Measurements from ENCODE around the gene SARS1. TPM values are rescaled to one million over a fixed set of nuclear protein-coding genes. Genes with fewer than 3 reads are reported as not detected.

The SARS1 gene
- total RNA-seq, 2 experiments from 2014 or later: 277 to 290 TPM

- no peak for DNase-seq (ENCODE audit: low spot score)
- Histone ChIP-seq H3K27ac (ENCODE audit: low read depth, low read length, poor library complexity, severe bottlenecking) (no peak overlapping the region), H3K9me3 (ENCODE audit: low read length) (no peaks in the 10 kb centered on the region), H2AFZ (ENCODE audit: low read length) (no peak overlapping the region), H3K4me3 (ENCODE audit: low read depth, low read length, poor library complexity, severe bottlenecking) (no peak overlapping the region), H4K20me1 (ENCODE audit: insufficient read depth, low read length) (no peaks in the 10 kb centered on the region), H3K4me1 (ENCODE audit: insufficient read depth, low read length, poor library complexity, severe bottlenecking) (peaks cover 21% of the 10 kb centered on the region), H3K79me2 (ENCODE audit: insufficient read depth, low read depth, low read length) (peaks cover 7% of the 10 kb centered on the region; the same call in 1 of the 2 replicates), H3K9me2 (ENCODE audit: insufficient read depth, low read length) (no peaks in the 10 kb centered on the region), H3K36me3 (ENCODE audit: insufficient read depth, low read length) (peaks cover 34% of the 10 kb centered on the region), H3K4me2 (ENCODE audit: low read length) (0 out of 2 replicates have a peak overlapping the region, but pooled peaks have one; percentile 92)
- BruUV-seq (replicated peaks): no TSS peak
- intact Hi-C loops (cut with micrococcal nuclease; ENCODE audit: unreplicated experiment): loop anchor here (5.0 kb wide), 1 partner anchor 201 kb away; the partner anchor contains the start of gene ATXN7L2
- ChIA-PET CTCF (ENCODE audit: unreplicated experiment) (no interaction called here), POLR2A (interaction anchor here (5.5 kb wide), 1 partner anchor 117 kb away, joined by 55 read pairs; the partner anchor contains the start of gene SORT1)
- TF ChIP-seq CTCF (conservative IDR thresholded peaks at IDR 0.05; ENCODE audit: low read length): no peak
- TF ChIP-seq EZH2phosphoT487 (IDR thresholded peaks at IDR 0.05; ENCODE audit: borderline replicate concordance, low read depth, low read length): no peak
Observed at GRCh38 chr1:109280862-109281261, 67.1 kb downstream of the SARS1 start.

- H3K9me3 ChIP-seq (ENCODE audit: low read length): no peaks in the 10 kb centered on the region
- no peaks in the 10 kb centered on the region for H3K9me2 ChIP-seq (ENCODE audit: insufficient read depth, low read length)
- H3K36me3 ChIP-seq (ENCODE audit: insufficient read depth, low read length): peaks cover 34% of the 10 kb centered on the region
- CTCF ChIA-PET (ENCODE audit: unreplicated experiment): interaction anchor here (0.6 to 0.9 kb wide), 2 partner anchors 10 to 116 kb away, joined by 3 to 5 read pairs; partner anchors contain the start of gene SORT1
- H3K27ac ChIP-seq (ENCODE audit: low read depth, low read length, poor library complexity, severe bottlenecking): peak overlapping the region; percentile 60
- no TSS peak for BruUV-seq (replicated peaks)
- POLR2A ChIA-PET: interaction anchor here (1.2 to 1.6 kb wide), 9 partner anchors 15 to 248 kb away, joined by 3 to 14 read pairs (median 4); partner anchors contain the start of genes PSMA5 and SORT1
- peaks cover 21% of the 10 kb centered on the region for H3K4me1 ChIP-seq (ENCODE audit: insufficient read depth, low read length, poor library complexity, severe bottlenecking)
- H2AFZ ChIP-seq (ENCODE audit: low read length): peak overlapping the region; percentile 71; the same call in 1 of the 2 replicates
- peak overlapping the region; percentile 92 for H3K4me2 ChIP-seq (ENCODE audit: low read length)
- no peak for TF ChIP-seq EZH2phosphoT487 (IDR thresholded peaks at IDR 0.05; ENCODE audit: borderline replicate concordance, low read depth, low read length)
- no peak for TF ChIP-seq CTCF (conservative IDR thresholded peaks at IDR 0.05; ENCODE audit: low read length)
- no peak for DNase-seq (ENCODE audit: low spot score)
- H4K20me1 ChIP-seq (ENCODE audit: insufficient read depth, low read length): no peaks in the 10 kb centered on the region
- intact Hi-C loops (cut with micrococcal nuclease; ENCODE audit: unreplicated experiment): loop anchor here (5.0 kb wide), 1 partner anchor 200 kb away; the partner anchor contains the start of gene ATXN7L2
- peaks cover 7% of the 10 kb centered on the region; the same call in 1 of the 2 replicates for H3K79me2 ChIP-seq (ENCODE audit: insufficient read depth, low read depth, low read length)
- peak overlapping the region; percentile 77 for H3K4me3 ChIP-seq (ENCODE audit: low read depth, low read length, poor library complexity, severe bottlenecking)
Observed at GRCh38 chr1:109281680-109282496, 68.2 kb downstream of the SARS1 start.
